Smooth muscle cell (in vitro differentiated cells): Measurements from ENCODE around the gene DSCAML1. TPM values are rescaled to one million over a fixed set of nuclear protein-coding genes. Genes with fewer than 3 reads are reported as not detected.
A peak's percentile ranks its signal among the peaks of the same experiment; 100 is the strongest.

Source experiments
- DNase-seq: peaks from one replicate; lab custom pipeline; 2025; ENCODE audit not compliant: unreplicated experiment; lab: John Stamatoyannopoulos, UW
- H2AFZ ChIP-seq: fragments of 200-600 bp; sonication (generic); 2 replicates; pipeline ENCODE4 v1.6.0; 2016; ENCODE audit warnings: antibody characterized with exemption, low read depth, mild to moderate bottlenecking
- H3F3A ChIP-seq: fragments of 200-600 bp; sonication (generic); 2 replicates; pipeline ENCODE4 v1.6.0; 2017; ENCODE audit warnings: antibody characterized with exemption, low read depth
- H3K27ac ChIP-seq: fragments of 200-600 bp; sonication (generic); 2 replicates; pipeline ENCODE4 v1.5.1; 2016; ENCODE audit warnings: low read depth, mild to moderate bottlenecking
- H3K27me3 ChIP-seq: fragments of 200-600 bp; sonication (generic); 2 replicates; pipeline ENCODE4 v1.6.1; 2016; ENCODE audit warnings: low read depth, mild to moderate bottlenecking
- H3K36me3 ChIP-seq: fragments of 200-600 bp; sonication (generic); 2 replicates; pipeline ENCODE4 v1.5.1; 2016; ENCODE audit warnings: low read depth
- H3K4me1 ChIP-seq: fragments of 200-600 bp; sonication (generic); 2 replicates; pipeline ENCODE4 v1.5.1; 2016; ENCODE audit warnings: low read depth
- H3K4me2 ChIP-seq: fragments of 200-600 bp; sonication (generic); 2 replicates; pipeline ENCODE4 v1.6.0; 2016; ENCODE audit warnings: mild to moderate bottlenecking
- H3K4me3 ChIP-seq: fragments of 200-600 bp; sonication (generic); 2 replicates; pipeline ENCODE4 v1.5.1; 2016; ENCODE audit warnings: mild to moderate bottlenecking
- H3K79me2 ChIP-seq: fragments of 200-600 bp; sonication (generic); 2 replicates; pipeline ENCODE4 v1.6.0; 2016; ENCODE audit warnings: low read depth, mild to moderate bottlenecking
- H3K9ac ChIP-seq: fragments of 200-600 bp; sonication (generic); 2 replicates; pipeline ENCODE4 v1.6.0; 2016; ENCODE audit warnings: low read depth
- H3K9me3 ChIP-seq: fragments of 200-600 bp; sonication (generic); replicated peaks from 2 replicates; pipeline ENCODE4 v1.5.1; 2016; ENCODE audit warnings: low read depth
- H4K20me1 ChIP-seq: fragments of 200-600 bp; sonication (generic); 2 replicates; pipeline ENCODE4 v1.6.0; 2016; ENCODE audit warnings: low read depth
- CTCF ChIP-seq: fragments of 200-600 bp; sonication (generic); IDR thresholded peaks from 2 replicates; pipeline ENCODE4 v1.5.1; 2017; ENCODE audit warnings: borderline replicate concordance, mild to moderate bottlenecking, antibody characterized with exemption; ENCODE audit not compliant: insufficient read depth, poor library complexity, severe bottlenecking
- WGBS: methylation state at CpG from one replicate; pipeline ENCODE4 v1.1.7; 2016; ENCODE audit warnings: low lambda C conversion rate; 5-methylcytosine and 5-hydroxymethylcytosine counted together
- polyA plus RNA-seq: library from polyadenylated mRNA; unstranded; fragments of >200 nt; fragmentation: Nextera tagmentation; extraction: Ambion mirVana; gene quantifications from 2 replicates; pipeline ENCODE4 v1.2.1, GENCODE V29; 2016
- total RNA-seq: library from RNA; depleted of rRNA; stranded (reverse); fragments of >200 nt; gene quantifications from 2 replicates; pipeline ENCODE4 v1.2.3, GENCODE V29; 2014

DSCAML1 gene
- total and polyA plus RNA-seq, 2 experiments from 2014 or later, result 0.22 TPM; not detected in 1

- no peak overlapping the region for H3K4me3 ChIP-seq
- DNase-seq, result no peak
- no peak overlapping the region for H2AFZ ChIP-seq
- peaks cover 34% of the 10 kb centered on the region for H3K27me3 ChIP-seq
- no peaks in the 10 kb centered on the region for H3F3A ChIP-seq
- H3K4me2 ChIP-seq, result no peak overlapping the region
- H3K79me2 ChIP-seq, result no peaks in the 10 kb centered on the region
- WGBS, result 94% methylated on average over 8 of the region's 8 CpGs
- no peaks in the 10 kb centered on the region for H3K9me3 ChIP-seq
- no peak overlapping the region for H3K9ac ChIP-seq
- TF ChIP-seq CTCF, result no peak
- no peaks in the 10 kb centered on the region for H3K4me1 ChIP-seq
- no peaks in the 10 kb centered on the region for H4K20me1 ChIP-seq
- H3K36me3 ChIP-seq, result no peaks in the 10 kb centered on the region
- no peak overlapping the region for H3K27ac ChIP-seq
Observed at GRCh38 chr11:117803896-117804295, 6.9 kb upstream of the DSCAML1 start.

- Histone ChIP-seq H3K4me2 (no peak overlapping the region), H3K4me3 (no peak overlapping the region), H4K20me1 (no peaks in the 10 kb centered on the region), H2AFZ (no peak overlapping the region), H3F3A (no peaks in the 10 kb centered on the region), H3K9ac (no peak overlapping the region), H3K9me3 (no peaks in the 10 kb centered on the region), H3K79me2 (no peaks in the 10 kb centered on the region), H3K36me3 (no peaks in the 10 kb centered on the region), H3K27me3 (peaks cover 77% of the 10 kb centered on the region), H3K4me1 (peaks cover 12% of the 10 kb centered on the region), H3K27ac (no peak overlapping the region)
- 65% methylated on average over 5 of the region's 5 CpGs for WGBS
- DNase-seq, result no peak
- no peak for TF ChIP-seq CTCF
Observed at GRCh38 chr11:117799634-117800033, 2.6 kb upstream of the DSCAML1 start.

GRCh38 chr11:117796456-117796871 is 552 bp downstream of the DSCAML1 start:
- 2% methylated on average over 31 of the region's 35 CpGs for WGBS
- H3F3A ChIP-seq, result no peaks in the 10 kb centered on the region
- H3K27me3 ChIP-seq, result peaks cover 99% of the 10 kb centered on the region
- no peak for TF ChIP-seq CTCF
- H3K9me3 ChIP-seq, result no peaks in the 10 kb centered on the region
- no peaks in the 10 kb centered on the region for H3K79me2 ChIP-seq
- H3K36me3 ChIP-seq, result no peaks in the 10 kb centered on the region
- peak overlapping the region; percentile 83 for H3K4me2 ChIP-seq
- H3K9ac ChIP-seq, result no peak overlapping the region
- no peak overlapping the region for H2AFZ ChIP-seq
- H4K20me1 ChIP-seq, result no peaks in the 10 kb centered on the region
- H3K27ac ChIP-seq, result no peak overlapping the region
- DNase-seq, result no peak
- peaks cover 12% of the 10 kb centered on the region for H3K4me1 ChIP-seq
- H3K4me3 ChIP-seq, result peak overlapping the region; percentile 41
